ENCODE results near the gene JAK2. TPM values are rescaled to one million over a fixed set of nuclear protein-coding genes. Genes with fewer than 3 reads are reported as not detected.

JAK2 gene
- total and polyA plus RNA-seq, 9 of the 15 experiments (the other 6 are each of a cell fraction or from before 2014, with no cell fraction given): 4.7 to 23.4 (median 15.3) TPM

DNA sequence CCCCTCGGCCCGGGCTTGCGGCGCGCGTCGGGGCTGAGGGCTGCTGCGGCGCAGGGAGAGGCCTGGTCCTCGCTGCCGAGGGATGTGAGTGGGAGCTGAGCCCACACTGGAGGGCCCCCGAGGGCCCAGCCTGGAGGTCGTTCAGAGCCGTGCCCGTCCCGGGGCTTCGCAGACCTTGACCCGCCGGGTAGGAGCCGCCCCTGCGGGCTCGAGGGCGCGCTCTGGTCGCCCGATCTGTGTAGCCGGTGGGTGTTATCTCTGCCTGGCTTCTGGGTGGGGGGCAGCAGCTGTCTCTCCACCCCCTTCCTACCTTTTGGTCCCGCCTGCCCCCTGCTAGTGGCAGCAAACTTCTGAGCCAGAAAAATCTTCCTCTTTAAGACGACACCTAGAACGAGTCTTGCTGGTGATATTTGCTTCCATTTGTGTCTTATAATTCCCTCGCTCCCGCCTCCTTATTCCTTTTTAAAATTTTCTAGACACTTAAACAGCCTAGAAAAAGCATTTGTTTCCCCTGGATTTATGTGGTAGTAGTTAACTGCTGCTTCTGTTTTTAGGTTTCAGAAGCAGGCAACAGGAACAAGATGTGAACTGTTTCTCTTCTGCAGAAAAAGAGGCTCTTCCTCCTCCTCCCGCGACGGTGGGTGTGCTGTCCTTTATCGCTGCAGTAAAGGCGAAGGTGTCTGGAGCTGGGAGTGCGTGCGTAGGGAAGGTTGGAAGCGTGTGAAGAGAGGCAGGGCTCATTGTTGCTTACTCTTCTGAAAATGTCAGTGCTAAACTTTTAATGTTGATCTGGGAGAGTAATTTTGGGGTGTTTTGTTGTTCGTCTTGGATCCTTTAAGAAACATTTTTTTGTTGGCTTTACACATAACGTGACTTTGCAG lies 554 bp downstream of the JAK2 start (continued):
- TF ChIP-seq, protein P1, sequence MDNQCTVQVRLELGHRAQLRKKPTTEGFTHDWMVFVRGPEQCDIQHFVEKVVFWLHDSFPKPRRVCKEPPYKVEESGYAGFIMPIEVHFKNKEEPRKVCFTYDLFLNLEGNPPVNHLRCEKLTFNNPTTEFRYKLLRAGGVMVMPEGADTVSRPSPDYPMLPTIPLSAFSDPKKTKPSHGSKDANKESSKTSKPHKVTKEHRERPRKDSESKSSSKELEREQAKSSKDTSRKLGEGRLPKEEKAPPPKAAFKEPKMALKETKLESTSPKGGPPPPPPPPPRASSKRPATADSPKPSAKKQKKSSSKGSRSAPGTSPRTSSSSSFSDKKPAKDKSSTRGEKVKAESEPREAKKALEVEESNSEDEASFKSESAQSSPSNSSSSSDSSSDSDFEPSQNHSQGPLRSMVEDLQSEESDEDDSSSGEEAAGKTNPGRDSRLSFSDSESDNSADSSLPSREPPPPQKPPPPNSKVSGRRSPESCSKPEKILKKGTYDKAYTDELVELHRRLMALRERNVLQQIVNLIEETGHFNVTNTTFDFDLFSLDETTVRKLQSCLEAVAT (IDR thresholded peaks at IDR 0.05): 0 out of 4 replicates have a peak, but pooled peaks of 1 of the 2 experiments have one; percentile 35
- TF ChIP-seq CCAR2 (IDR thresholded peaks at IDR 0.05; ENCODE audit: low read depth, low read length) (no peak), ZBTB33 (CRISPR knock-in tag; IDR thresholded peaks at IDR 0.05) (no peak), NCOA1 (IDR thresholded peaks at IDR 0.05; ENCODE audit: low read depth) (no peak), CTCFL (IDR thresholded peaks at IDR 0.05; ENCODE audit: borderline replicate concordance, insufficient read depth, low read depth, low read length, poor library complexity, severe bottlenecking) (no peak), SMARCA4 (IDR thresholded peaks at IDR 0.05) (no peak), BRD4 (IDR thresholded peaks at IDR 0.05) (no peak), SMAD4 (CRISPR knock-in tag; conservative IDR thresholded peaks at IDR 0.05) (no peak), CHD1 (IDR thresholded peaks at IDR 0.05; ENCODE audit: low read length) (peak; percentile 80), ZNF124 (CRISPR knock-in tag; IDR thresholded peaks at IDR 0.05) (no peak)
- TF ChIP-seq, protein P2, sequence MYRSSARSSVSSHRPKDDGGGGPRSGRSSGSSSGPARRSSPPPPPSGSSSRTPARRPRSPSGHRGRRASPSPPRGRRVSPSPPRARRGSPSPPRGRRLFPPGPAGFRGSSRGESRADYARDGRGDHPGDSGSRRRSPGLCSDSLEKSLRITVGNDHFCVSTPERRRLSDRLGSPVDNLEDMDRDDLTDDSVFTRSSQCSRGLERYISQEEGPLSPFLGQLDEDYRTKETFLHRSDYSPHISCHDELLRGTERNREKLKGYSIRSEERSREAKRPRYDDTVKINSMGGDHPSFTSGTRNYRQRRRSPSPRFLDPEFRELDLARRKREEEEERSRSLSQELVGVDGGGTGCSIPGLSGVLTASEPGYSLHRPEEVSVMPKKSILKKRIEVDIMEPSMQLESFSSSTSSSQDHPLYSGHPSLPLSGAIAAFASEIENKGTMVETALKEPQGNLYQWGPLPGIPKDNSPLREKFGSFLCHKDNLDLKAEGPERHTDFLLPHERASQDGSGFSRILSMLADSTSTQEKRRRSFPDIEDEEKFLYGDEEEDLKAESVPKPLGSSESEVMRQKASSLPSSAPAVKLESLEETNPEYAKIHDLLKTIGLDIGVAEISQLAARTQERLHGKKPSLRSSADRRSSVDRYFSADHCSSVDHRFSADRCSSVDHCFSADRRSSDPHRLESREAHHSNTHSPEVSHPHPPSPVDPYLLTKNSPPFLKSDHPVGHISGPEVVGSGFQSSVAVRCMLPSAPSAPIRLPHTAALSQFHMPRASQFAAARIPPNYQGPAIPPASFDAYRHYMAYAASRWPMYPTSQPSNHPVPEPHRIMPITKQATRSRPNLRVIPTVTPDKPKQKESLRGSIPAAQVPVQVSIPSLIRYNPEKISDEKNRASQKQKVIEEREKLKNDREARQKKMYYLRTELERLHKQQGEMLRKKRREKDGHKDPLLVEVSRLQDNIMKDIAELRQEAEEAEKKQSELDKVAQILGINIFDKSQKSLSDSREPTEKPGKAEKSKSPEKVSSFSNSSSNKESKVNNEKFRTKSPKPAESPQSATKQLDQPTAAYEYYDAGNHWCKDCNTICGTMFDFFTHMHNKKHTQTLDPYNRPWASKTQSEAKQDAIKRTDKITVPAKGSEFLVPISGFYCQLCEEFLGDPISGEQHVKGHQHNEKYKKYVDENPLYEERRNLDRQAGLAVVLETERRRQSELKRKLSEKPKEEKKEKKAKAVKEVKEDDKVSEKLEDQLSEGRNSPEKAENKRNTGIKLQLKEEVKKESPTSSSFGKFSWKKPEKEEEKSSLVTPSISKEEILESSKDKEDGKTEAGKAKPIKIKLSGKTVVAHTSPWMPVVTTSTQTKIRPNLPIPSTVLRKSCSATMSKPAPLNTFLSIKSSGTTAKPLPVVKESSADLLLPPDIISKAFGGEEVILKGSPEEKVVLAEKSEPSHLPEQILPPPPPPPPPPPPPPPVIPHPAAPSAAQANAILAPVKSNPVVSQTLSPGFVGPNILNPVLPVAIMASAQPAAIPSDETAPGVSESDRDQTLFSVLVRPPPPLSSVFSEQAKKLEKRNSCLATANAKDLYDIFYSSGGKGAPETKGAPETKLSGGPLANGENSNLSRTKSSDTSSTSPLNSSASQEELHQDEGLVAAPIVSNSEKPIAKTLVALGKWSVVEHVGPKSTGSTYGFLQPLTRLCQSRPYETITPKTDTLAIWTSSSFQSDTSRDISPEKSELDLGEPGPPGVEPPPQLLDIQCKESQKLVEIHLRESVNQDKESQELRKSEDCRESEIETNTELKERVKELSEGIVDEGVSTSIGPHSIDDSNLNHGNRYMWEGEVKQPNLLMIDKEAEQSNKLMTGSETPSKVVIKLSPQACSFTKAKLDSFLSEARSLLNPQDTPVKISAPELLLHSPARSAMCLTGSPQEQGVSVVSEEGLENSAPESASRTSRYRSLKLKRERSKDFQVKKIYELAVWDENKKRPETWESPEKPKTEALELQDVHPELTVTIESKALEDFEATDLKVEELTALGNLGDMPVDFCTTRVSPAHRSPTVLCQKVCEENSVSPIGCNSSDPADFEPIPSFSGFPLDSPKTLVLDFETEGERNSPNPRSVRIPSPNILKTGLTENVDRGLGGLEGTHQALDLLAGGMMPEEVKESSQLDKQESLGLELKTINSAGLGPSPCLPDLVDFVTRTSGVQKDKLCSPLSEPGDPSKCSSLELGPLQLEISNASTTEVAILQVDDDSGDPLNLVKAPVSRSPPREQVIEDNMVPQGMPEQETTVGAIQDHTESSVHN (IDR thresholded peaks at IDR 0.05; ENCODE audit: borderline replicate concordance in 1 of 2, low read depth in 1 of 2): no peak
